Measurements from ENCODE around the gene EVI2A. TPM values are rescaled to one million over a fixed set of nuclear protein-coding genes. Genes with fewer than 3 reads are reported as not detected.

Gene EVI2A
- total and polyA plus RNA-seq, 2 experiments from 2014 or later = 1.3 TPM; not detected in 1

DNA sequence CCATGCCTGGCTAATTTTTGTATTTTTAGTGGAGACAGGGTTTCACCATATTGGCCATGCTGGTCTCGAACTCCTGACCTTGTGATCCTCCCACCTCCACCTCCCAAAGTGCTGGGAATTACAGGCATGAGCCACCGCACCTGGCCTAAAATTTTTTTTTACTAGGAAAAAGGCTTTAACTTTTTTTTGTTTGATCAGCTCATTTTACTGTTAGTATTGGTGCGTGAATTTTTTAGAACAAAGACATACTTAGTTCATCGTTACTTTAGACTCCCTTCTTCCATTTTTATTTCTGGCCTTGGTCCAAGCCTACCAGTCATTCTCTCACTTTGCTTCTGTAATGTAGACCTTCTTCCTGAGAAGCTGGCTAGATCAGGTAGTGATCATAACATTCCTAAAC is 44.7 kb upstream of the EVI2A start (continued):
- no peak for TF ChIP-seq EZH2phosphoT487 (IDR thresholded peaks at IDR 0.05; ENCODE audit: unreplicated experiment)
- no peak for TF ChIP-seq POLR2AphosphoS5 (IDR thresholded peaks at IDR 0.05; ENCODE audit: low read depth)
- TF ChIP-seq STAT1 (IDR thresholded peaks at IDR 0.05; ENCODE audit: unreplicated experiment) = no peak
- TF ChIP-seq CREB1 (CRISPR knock-in tag; IDR thresholded peaks at IDR 0.05; ENCODE audit: low read depth) = no peak
- no peak for TF ChIP-seq NANOG (IDR thresholded peaks at IDR 0.05; ENCODE audit: borderline replicate concordance)
- TF ChIP-seq, protein P1, sequence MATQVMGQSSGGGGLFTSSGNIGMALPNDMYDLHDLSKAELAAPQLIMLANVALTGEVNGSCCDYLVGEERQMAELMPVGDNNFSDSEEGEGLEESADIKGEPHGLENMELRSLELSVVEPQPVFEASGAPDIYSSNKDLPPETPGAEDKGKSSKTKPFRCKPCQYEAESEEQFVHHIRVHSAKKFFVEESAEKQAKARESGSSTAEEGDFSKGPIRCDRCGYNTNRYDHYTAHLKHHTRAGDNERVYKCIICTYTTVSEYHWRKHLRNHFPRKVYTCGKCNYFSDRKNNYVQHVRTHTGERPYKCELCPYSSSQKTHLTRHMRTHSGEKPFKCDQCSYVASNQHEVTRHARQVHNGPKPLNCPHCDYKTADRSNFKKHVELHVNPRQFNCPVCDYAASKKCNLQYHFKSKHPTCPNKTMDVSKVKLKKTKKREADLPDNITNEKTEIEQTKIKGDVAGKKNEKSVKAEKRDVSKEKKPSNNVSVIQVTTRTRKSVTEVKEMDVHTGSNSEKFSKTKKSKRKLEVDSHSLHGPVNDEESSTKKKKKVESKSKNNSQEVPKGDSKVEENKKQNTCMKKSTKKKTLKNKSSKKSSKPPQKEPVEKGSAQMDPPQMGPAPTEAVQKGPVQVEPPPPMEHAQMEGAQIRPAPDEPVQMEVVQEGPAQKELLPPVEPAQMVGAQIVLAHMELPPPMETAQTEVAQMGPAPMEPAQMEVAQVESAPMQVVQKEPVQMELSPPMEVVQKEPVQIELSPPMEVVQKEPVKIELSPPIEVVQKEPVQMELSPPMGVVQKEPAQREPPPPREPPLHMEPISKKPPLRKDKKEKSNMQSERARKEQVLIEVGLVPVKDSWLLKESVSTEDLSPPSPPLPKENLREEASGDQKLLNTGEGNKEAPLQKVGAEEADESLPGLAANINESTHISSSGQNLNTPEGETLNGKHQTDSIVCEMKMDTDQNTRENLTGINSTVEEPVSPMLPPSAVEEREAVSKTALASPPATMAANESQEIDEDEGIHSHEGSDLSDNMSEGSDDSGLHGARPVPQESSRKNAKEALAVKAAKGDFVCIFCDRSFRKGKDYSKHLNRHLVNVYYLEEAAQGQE (IDR thresholded peaks at IDR 0.05; ENCODE audit: unreplicated experiment) = no peak
- TF ChIP-seq EZH2 (IDR thresholded peaks at IDR 0.05; ENCODE audit: low read depth, unreplicated experiment) = no peak

DNA sequence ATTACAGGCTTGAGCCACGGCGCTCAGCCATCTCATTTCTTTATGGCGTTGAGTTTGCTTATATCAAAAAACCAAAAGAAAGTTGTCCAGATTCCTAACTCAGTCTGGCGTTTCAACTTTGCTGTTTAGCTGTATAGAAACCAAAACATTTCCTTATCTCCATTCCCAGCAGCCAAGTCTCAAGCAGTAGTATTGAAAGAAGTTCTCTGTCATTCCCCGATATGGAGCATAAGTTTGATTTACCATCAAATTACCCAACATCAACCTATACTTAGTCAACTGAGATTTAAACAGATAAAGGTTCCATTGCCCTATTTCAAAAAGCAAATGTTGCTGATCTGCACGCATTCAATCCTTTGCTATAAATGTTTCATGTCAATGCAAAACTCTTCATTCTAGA is 42.6 kb upstream of the EVI2A start:
- Mint-ChIP-seq H3K4me1 (peaks cover 3% of the 10 kb centered on the region; the same call in 2 of the 3 replicates), H3K27me3 (ENCODE audit: insufficient read depth, low read depth, poor library complexity) (no peaks in the 10 kb centered on the region), H3K4me3 (no peak overlapping the region), H3K27ac (no peak overlapping the region), H3K36me3 (ENCODE audit: low read depth) (peaks cover 7% of the 10 kb centered on the region; the same call in 2 of the 3 replicates), H3K9me3 (no peaks in the 10 kb centered on the region)
- Histone ChIP-seq H3K27ac (ENCODE audit: low read depth) (no peak overlapping the region), H3K9me2 (ENCODE audit: insufficient read depth) (no peaks in the 10 kb centered on the region), H2AFZ (no peak overlapping the region), H3K79me2 (replicated peaks; ENCODE audit: insufficient read depth) (no peaks in the 10 kb centered on the region), H3K4me2 (no peak overlapping the region), H3K4me3 (no peak overlapping the region), H4K20me1 (replicated peaks; ENCODE audit: insufficient read depth) (no peaks in the 10 kb centered on the region), H3F3A (replicated peaks; ENCODE audit: low read depth) (no peaks in the 10 kb centered on the region), H3K4me1 (ENCODE audit: insufficient read depth) (no peaks in the 10 kb centered on the region), H3K36me3 (ENCODE audit: insufficient read depth) (peaks cover 1% of the 10 kb centered on the region; the same call in 1 of the 2 replicates), H3K27me3 (ENCODE audit: insufficient read depth) (no peaks in the 10 kb centered on the region)
- DNase-seq (ENCODE audit: low spot score) (no peak), ATAC-seq (no peak)
- TF ChIP-seq POLR2AphosphoS5 (IDR thresholded peaks at IDR 0.05; ENCODE audit: low read depth) (no peak), ZNF114 (CRISPR knock-in tag; IDR thresholded peaks at IDR 0.05) (no peak), NANOG (IDR thresholded peaks at IDR 0.05; ENCODE audit: borderline replicate concordance) (no peak)
- TF ChIP-seq, protein P2, sequence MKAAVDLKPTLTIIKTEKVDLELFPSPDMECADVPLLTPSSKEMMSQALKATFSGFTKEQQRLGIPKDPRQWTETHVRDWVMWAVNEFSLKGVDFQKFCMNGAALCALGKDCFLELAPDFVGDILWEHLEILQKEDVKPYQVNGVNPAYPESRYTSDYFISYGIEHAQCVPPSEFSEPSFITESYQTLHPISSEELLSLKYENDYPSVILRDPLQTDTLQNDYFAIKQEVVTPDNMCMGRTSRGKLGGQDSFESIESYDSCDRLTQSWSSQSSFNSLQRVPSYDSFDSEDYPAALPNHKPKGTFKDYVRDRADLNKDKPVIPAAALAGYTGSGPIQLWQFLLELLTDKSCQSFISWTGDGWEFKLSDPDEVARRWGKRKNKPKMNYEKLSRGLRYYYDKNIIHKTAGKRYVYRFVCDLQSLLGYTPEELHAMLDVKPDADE (IDR thresholded peaks at IDR 0.05) = no peak
- TF ChIP-seq, protein P1 (IDR thresholded peaks at IDR 0.05; ENCODE audit: unreplicated experiment) = no peak
- TF ChIP-seq, protein P3, sequence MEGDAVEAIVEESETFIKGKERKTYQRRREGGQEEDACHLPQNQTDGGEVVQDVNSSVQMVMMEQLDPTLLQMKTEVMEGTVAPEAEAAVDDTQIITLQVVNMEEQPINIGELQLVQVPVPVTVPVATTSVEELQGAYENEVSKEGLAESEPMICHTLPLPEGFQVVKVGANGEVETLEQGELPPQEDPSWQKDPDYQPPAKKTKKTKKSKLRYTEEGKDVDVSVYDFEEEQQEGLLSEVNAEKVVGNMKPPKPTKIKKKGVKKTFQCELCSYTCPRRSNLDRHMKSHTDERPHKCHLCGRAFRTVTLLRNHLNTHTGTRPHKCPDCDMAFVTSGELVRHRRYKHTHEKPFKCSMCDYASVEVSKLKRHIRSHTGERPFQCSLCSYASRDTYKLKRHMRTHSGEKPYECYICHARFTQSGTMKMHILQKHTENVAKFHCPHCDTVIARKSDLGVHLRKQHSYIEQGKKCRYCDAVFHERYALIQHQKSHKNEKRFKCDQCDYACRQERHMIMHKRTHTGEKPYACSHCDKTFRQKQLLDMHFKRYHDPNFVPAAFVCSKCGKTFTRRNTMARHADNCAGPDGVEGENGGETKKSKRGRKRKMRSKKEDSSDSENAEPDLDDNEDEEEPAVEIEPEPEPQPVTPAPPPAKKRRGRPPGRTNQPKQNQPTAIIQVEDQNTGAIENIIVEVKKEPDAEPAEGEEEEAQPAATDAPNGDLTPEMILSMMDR (conservative IDR thresholded peaks at IDR 0.05; ENCODE audit: low read depth in 2 of 2) = no peak

All from GM23338 (cell line).